ENCODE results near the gene METTL24. TPM values are rescaled to one million over a fixed set of nuclear protein-coding genes. Genes with fewer than 3 reads are reported as not detected.
A peak's percentile ranks its signal among the peaks of the same experiment; 100 is the strongest.

METTL24 gene
- total and polyA plus RNA-seq, 2 of the 8 experiments (the other 6 are each of a cell fraction or from before 2014, with no cell fraction given), result 0.30 to 0.39 TPM

DNA sequence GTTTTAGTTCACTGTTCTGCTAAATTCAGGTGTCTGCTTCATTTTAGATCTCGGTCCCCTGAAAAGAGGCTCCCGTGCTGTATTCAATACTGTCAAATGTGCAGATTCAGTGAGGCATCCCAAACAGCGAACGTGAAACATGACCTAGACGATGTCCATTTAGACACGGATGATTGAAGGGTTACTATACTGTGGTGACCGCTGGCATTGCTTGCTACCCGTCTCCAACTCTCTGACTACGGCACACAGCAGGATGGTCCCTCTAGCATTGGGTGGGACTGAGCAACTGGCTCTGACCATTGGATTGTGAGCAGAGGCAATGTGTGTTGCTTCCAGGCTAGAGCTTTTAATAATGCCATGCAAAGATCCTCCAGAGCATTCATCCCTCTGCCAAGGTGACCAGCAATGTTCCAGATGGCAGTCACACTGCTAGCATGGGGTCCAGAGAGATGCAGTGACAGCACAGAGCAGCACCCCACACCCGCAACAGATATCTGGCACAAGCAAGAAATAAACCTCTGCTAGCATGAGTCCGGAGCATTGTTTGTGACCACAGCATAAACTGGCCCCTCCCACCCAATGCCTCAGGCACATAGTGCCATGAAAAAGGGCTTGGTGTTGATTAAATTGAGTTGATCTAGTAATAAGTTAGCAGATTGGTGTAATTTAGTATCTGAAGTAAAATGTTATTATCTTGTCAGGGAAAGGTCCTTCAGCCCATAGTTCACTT is 9.0 kb downstream of the METTL24 start:
- Histone ChIP-seq H4K91ac (replicated peaks; ENCODE audit: insufficient read length, low read length) (no peak overlapping the region), H2AFZ (ENCODE audit: low read length) (no peak overlapping the region), H3K36me3 (ENCODE audit: control insufficient read depth in 2 of 4, insufficient read depth in 4 of 4, low read length in 3 of 4) (no peaks in the 10 kb centered on the region), H2BK12ac (ENCODE audit: low read depth, low read length) (no peak overlapping the region), H2BK20ac (ENCODE audit: low read length) (no peak overlapping the region), H3K9me3 (ENCODE audit: insufficient read depth in 2 of 2, low read depth in 1 of 2, low read length in 1 of 2) (no peaks in the 10 kb centered on the region), H3K4me1 (replicated peaks in 1 of 4; ENCODE audit: control insufficient read depth in 3 of 4, insufficient read depth in 4 of 4, low read length in 3 of 4) (peaks cover 0 to 8% (median 3%) of the 10 kb centered on the region in 4 experiments; a peak in 3 of 7 replicates), H3K56ac (replicated peaks; ENCODE audit: insufficient read length, low read depth, low read length) (no peak overlapping the region), H2BK120ac (replicated peaks; ENCODE audit: low read depth, low read length) (no peak overlapping the region), H3K23me2 (ENCODE audit: low read depth, low read length) (no peaks in the 10 kb centered on the region), H3K27ac (ENCODE audit: low read depth, low read length) (no peak overlapping the region), H3K4ac (replicated peaks; ENCODE audit: insufficient read length, low read depth, low read length) (no peak overlapping the region), H3K79me2 (ENCODE audit: control insufficient read depth in 1 of 2, insufficient read depth in 2 of 2, low read length in 2 of 2) (no peaks in the 10 kb centered on the region), H3K4me3 (ENCODE audit: extremely low read depth in 1 of 4, insufficient read depth in 2 of 4, low read depth in 3 of 4, low read length in 4 of 4) (no peak overlapping the region), H3K27me3 (replicated peaks in 1 of 4; ENCODE audit: control insufficient read depth in 3 of 4, extremely low read depth in 1 of 4, insufficient read depth in 3 of 4, low read length in 3 of 4) (no peaks in the 10 kb centered on the region), H3K14ac (ENCODE audit: insufficient read length) (no peak overlapping the region), H3K23ac (ENCODE audit: insufficient read length) (no peak overlapping the region), H3K79me1 (ENCODE audit: low read depth, low read length) (no peaks in the 10 kb centered on the region), H4K5ac (ENCODE audit: insufficient read length, low read depth, low read length) (no peak overlapping the region), H2BK15ac (ENCODE audit: low read length) (no peak overlapping the region), H2BK5ac (ENCODE audit: low read depth, low read length) (no peak overlapping the region), H3K9ac (replicated peaks in 1 of 4; ENCODE audit: extremely low read depth in 1 of 4, low read depth in 3 of 4, low read length in 3 of 4) (no peak overlapping the region), H4K8ac (ENCODE audit: extremely low read depth, insufficient read depth, low read length) (peak overlapping the region; percentile 38; the same call in 1 of the 2 replicates), H3K18ac (ENCODE audit: extremely low read depth, low read length) (no peak overlapping the region), H3K4me2 (ENCODE audit: insufficient read depth in 1 of 2, low read depth in 2 of 2, low read length in 2 of 2) (no peak overlapping the region), H4K20me1 (replicated peaks in 1 of 2; ENCODE audit: control insufficient read depth in 1 of 2, insufficient read depth in 2 of 2, low read length in 2 of 2) (no peaks in the 10 kb centered on the region), H2AK5ac (ENCODE audit: low read depth, low read length) (no peak overlapping the region)
- 88% methylated on average over 11 of the region's 11 CpGs; no CpG with 5 or more reads in 1 of the 2 experiments for WGBS, 2 experiments (ENCODE audit: extremely low coverage in 1 of 2, insufficient coverage in 1 of 2, insufficient read length in 1 of 2, insufficient replicate concordance in 2 of 2, low coverage in 1 of 2, low lambda C conversion rate in 2 of 2, missing lambda C conversion rate in 1 of 2)
- DNase-seq (ENCODE audit: low read depth in 1 of 2, low spot score in 2 of 2) (no peak), FAIRE-seq (no peak)
- no peak for TF ChIP-seq BRCA1 (IDR thresholded peaks at IDR 0.05; ENCODE audit: low read depth, low read length)
- TF ChIP-seq YY1 (IDR thresholded peaks at IDR 0.05; ENCODE audit: low read depth, low read length), result no peak
- TF ChIP-seq SAP30 (IDR thresholded peaks at IDR 0.05; ENCODE audit: insufficient read depth, insufficient replicate concordance, low read length), result no peak
- TF ChIP-seq, protein P1, sequence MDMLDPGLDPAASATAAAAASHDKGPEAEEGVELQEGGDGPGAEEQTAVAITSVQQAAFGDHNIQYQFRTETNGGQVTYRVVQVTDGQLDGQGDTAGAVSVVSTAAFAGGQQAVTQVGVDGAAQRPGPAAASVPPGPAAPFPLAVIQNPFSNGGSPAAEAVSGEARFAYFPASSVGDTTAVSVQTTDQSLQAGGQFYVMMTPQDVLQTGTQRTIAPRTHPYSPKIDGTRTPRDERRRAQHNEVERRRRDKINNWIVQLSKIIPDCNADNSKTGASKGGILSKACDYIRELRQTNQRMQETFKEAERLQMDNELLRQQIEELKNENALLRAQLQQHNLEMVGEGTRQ (IDR thresholded peaks at IDR 0.05; ENCODE audit: low read length), result no peak
- TF ChIP-seq TCF12 (IDR thresholded peaks at IDR 0.05; ENCODE audit: low read depth, low read length), result no peak
- no peak for TF ChIP-seq RXRA (IDR thresholded peaks at IDR 0.05; ENCODE audit: insufficient read depth, low read depth, low read length)
- no peak for TF ChIP-seq GTF2F1 (IDR thresholded peaks at IDR 0.05; ENCODE audit: borderline replicate concordance, low read depth, low read length)
- no peak for TF ChIP-seq EGR1 (IDR thresholded peaks at IDR 0.05; ENCODE audit: borderline replicate concordance, low read depth, low read length)
- no peak for TF ChIP-seq PHF8 (conservative IDR thresholded peaks at IDR 0.05; ENCODE audit: low read depth, low read length)
- TF ChIP-seq CHD1 (IDR thresholded peaks at IDR 0.05; ENCODE audit: low read depth, low read length), result no peak
- TF ChIP-seq FOSL1 (IDR thresholded peaks at IDR 0.05; ENCODE audit: insufficient read depth, low read depth, low read length), result no peak
- TF ChIP-seq BCL11A (IDR thresholded peaks at IDR 0.05; ENCODE audit: low read depth in 2 of 2, low read length in 2 of 2), result no peak
- ChIA-PET CTCF (ENCODE audit: partially characterized antibody) (interaction anchor here (1.1 to 1.3 kb wide), 2 partner anchors 8 to 9 kb away, joined by 3 to 6 read pairs; no protein-coding TSS in a partner anchor), POLR2A (ENCODE audit: partially characterized antibody) (interaction anchor here (0.9 kb wide), 1 partner anchor 26 kb away, joined by 4 read pairs; no protein-coding TSS in a partner anchor)
